Stomach (tissue), 9 donors: ENCODE measurements around the gene NDFIP1. TPM values are rescaled to one million over a fixed set of nuclear protein-coding genes. Genes with fewer than 3 reads are reported as not detected.
A peak's percentile ranks its signal among the peaks of the same experiment; 100 is the strongest.
"Not testable (repeated sequence)": the region's sequence is repeated elsewhere in the genome, so short reads cannot be mapped to it uniquely, and the experiment has no call there.

Source experiments
- DNase-seq, 2 donors: peaks; one replicate each; pipeline versions ENCODE4 v3.0.0 to v3.0.0-alpha.2; 2013 to 2019
- H3K27ac ChIP-seq, 5 donors: fragments of 200-600 bp in 4 of 5; sonication (generic) in 4 of 5; one replicate each; pipeline ENCODE4 v1.5.1; 2013 to 2019; ENCODE audit warnings: mild to moderate bottlenecking in 1 of 5, moderate library complexity in 1 of 5
- H3K27me3 ChIP-seq, 3 donors: fragments of 200-600 bp; sonication (generic); one replicate each; pipeline ENCODE4 v1.5.1; 2017 to 2019; ENCODE audit warnings: mixed run types in 1 of 3
- H3K36me3 ChIP-seq, 4 donors: fragments of 200-600 bp; sonication (generic); 1 replicate in 3 of 4; 2 replicates in 1 of 4; pipeline ENCODE4 v1.5.1; 2016 to 2019
- H3K4me1 ChIP-seq, 4 donors: fragments of 200-600 bp; sonication (generic); one replicate each; pipeline ENCODE4 v1.5.1; 2016 to 2019
- H3K4me3 ChIP-seq, 4 donors: fragments of 200-600 bp; sonication (generic) in 3 of 4; one replicate each; pipeline ENCODE4 v1.5.1; 2016 to 2019; ENCODE audit warnings: mild to moderate bottlenecking in 1 of 4
- H3K9me3 ChIP-seq, 4 donors: fragments of 200-600 bp; sonication (generic); one replicate each; pipeline ENCODE4 v1.5.1; 2016 to 2019
- CTCF ChIP-seq, 7 experiments: fragments of 450-650 bp in 4 of 7; fragments of 200-600 bp in 3 of 7; sonication (generic) in 3 of 7; IDR thresholded peaks; one replicate each; pipeline ENCODE4 v1.5.1; 2016 to 2019; ENCODE audit warnings: antibody characterized with exemption in 7 of 7, control low read depth in 2 of 7, mild to moderate bottlenecking in 1 of 7
- EP300 ChIP-seq: sonication (generic); formaldehyde crosslinking; IDR thresholded peaks from one replicate; pipeline ENCODE4 v1.6.1; 2017; ENCODE audit warnings: antibody characterized with exemption
- POLR2A ChIP-seq, 4 donors: fragments of 450-650 bp; IDR thresholded peaks; one replicate each; pipeline ENCODE4 v1.6.1; 2016; ENCODE audit warnings: antibody characterized with exemption in 4 of 4, control low read depth in 2 of 4, mild to moderate bottlenecking in 1 of 4, moderate library complexity in 1 of 4
- POLR2AphosphoS5 ChIP-seq, 3 donors: sonication (generic); formaldehyde crosslinking; IDR thresholded peaks; one replicate each; pipeline ENCODE4 v1.6.1; 2016; ENCODE audit warnings: antibody characterized with exemption in 3 of 3
- WGBS, 5 donors: extraction: QIAGEN DNeasy Blood & Tissue Kit in 3 of 5; methylation state at CpG; one replicate each; pipeline versions ENCODE4 v1.1.5 to v1.1.7; 2013 to 2018; 5-methylcytosine and 5-hydroxymethylcytosine counted together
- intact Hi-C: fragments of 100-400 bp; cut with DNase I; formaldehyde crosslinking; loops from one replicate; pipeline ENCODE4 v1.15.1; 2023; ENCODE audit warnings: low total_unique reads
- polyA plus RNA-seq, 3 donors: library from polyadenylated mRNA; stranded (reverse); fragments of 200-250 nt; gene quantifications; one replicate each; pipeline ENCODE4 v1.2.3, GENCODE V29; 2013
- total RNA-seq, 5 donors: library from RNA; depleted of rRNA; stranded (reverse); fragments of >200 nt; gene quantifications; one replicate each; pipeline versions ENCODE4 v1.1.0 to v1.2.3, GENCODE V29; 2014 to 2016
- donor health status: healthy with polysubstance abuse.
- donor health status: Bipolar disorder and iron deficiency.
- donor health status: healthy.

NDFIP1 gene
- total and polyA plus RNA-seq, 8 donors = 20.2 to 123 (median 27.5) TPM

GRCh38 chr5:142183561-142183960, 75.0 kb downstream of the NDFIP1 start:
- DNase-seq = no peak
- H3K27me3 ChIP-seq = no peaks in the 10 kb centered on the region
- no peaks in the 10 kb centered on the region for H3K36me3 ChIP-seq
- no peak overlapping the region for H3K27ac ChIP-seq
- H3K4me1 ChIP-seq = peaks cover 29 to 52% (median 34%) of the 10 kb centered on the region in 4 donors
- no peak for TF ChIP-seq EP300
- no peak for TF ChIP-seq POLR2A (IDR thresholded peaks at IDR 0.05)
- TF ChIP-seq POLR2AphosphoS5 (IDR thresholded peaks at IDR 0.05) = no peak
- TF ChIP-seq CTCF (IDR thresholded peaks at IDR 0.05) = no peak
- WGBS, 5 donors = 89 to 94% (median 91%) methylated on average over 8 of the region's 8 CpGs
- no peak overlapping the region for H3K4me3 ChIP-seq
- intact Hi-C loops = no loop called here
- H3K9me3 ChIP-seq = no peaks in the 10 kb centered on the region

DNA sequence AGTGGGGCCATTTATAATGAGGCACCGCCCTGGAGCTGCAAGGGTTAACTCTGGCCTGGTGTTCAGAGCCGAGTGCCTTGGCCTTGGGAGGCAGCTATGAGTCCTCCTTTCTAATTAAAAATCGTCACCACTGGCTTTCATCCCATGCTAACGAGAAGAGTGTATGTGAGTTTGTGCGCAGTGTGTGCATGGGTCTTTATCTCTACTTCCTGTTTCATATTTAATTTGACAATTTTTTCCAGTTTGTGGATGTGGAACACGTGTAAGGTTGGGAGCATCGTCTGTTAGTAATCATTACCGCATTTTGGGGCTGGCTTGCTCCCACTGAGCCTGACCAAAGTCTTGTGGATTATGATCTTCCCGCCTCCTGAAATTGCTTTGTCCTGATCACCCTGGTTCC, 76.4 kb downstream of the NDFIP1 start:
- 24 to 47% (median 27%) methylated on average over 9 of the region's 9 CpGs for WGBS, 5 donors
- TF ChIP-seq CTCF (IDR thresholded peaks at IDR 0.05) (no peak), EP300 (no peak), POLR2A (IDR thresholded peaks at IDR 0.05) (no peak), POLR2AphosphoS5 (IDR thresholded peaks at IDR 0.05) (no peak)
- Histone ChIP-seq H3K4me1 (peaks cover 29 to 49% (median 32%) of the 10 kb centered on the region in 4 donors), H3K4me3 (no peak overlapping the region), H3K36me3 (no peaks in the 10 kb centered on the region), H3K27me3 (no peaks in the 10 kb centered on the region), H3K9me3 (no peaks in the 10 kb centered on the region), H3K27ac (peak overlapping the region; percentile 1 to 82 (median 70))
- intact Hi-C loops = no loop called here
- peak in 1 of 2 donors; percentile 59 for DNase-seq

GRCh38 chr5:142186514-142186856, 77.9 kb downstream of the NDFIP1 start:
- no peaks in the 10 kb centered on the region for H3K36me3 ChIP-seq
- no peaks in the 10 kb centered on the region for H3K27me3 ChIP-seq
- TF ChIP-seq EP300 (no peak), CTCF (IDR thresholded peaks at IDR 0.05) (no peak), POLR2AphosphoS5 (IDR thresholded peaks at IDR 0.05) (no peak), POLR2A (IDR thresholded peaks at IDR 0.05) (no peak)
- H3K9me3 ChIP-seq = no peaks in the 10 kb centered on the region
- peak overlapping the region; percentile 66 to 82 (median 71) for H3K27ac ChIP-seq
- no peak for DNase-seq
- peaks cover 25 to 36% (median 30%) of the 10 kb centered on the region in 4 donors for H3K4me1 ChIP-seq
- intact Hi-C loops = no loop called here
- no peak overlapping the region for H3K4me3 ChIP-seq

GRCh38 chr5:142186857-142187594, 78.4 kb downstream of the NDFIP1 start:
- DNase-seq = peak; percentile 43 to 73
- no peaks in the 10 kb centered on the region for H3K27me3 ChIP-seq
- intact Hi-C loops = no loop called here
- H3K9me3 ChIP-seq = no peaks in the 10 kb centered on the region
- H3K27ac ChIP-seq = peak overlapping the region; percentile 66 to 82 (median 71)
- 11 to 34% (median 23%) methylated on average over 3 to 11 of the region's 11 CpGs for WGBS, 5 donors
- peaks cover 28 to 35% (median 30%) of the 10 kb centered on the region in 4 donors for H3K4me1 ChIP-seq
- TF ChIP-seq POLR2AphosphoS5 (IDR thresholded peaks at IDR 0.05) (peak in 2 of 3 donors; percentile 8 to 47), EP300 (no peak)
- H3K36me3 ChIP-seq = no peaks in the 10 kb centered on the region
- H3K4me3 ChIP-seq = no peak overlapping the region

GRCh38 chr5:142188691-142189090, 80.1 kb downstream of the NDFIP1 start:
- DNase-seq, H3K4me3 ChIP-seq, H3K27me3 ChIP-seq, intact Hi-C loops, H3K9me3 ChIP-seq, H3K36me3 ChIP-seq, H3K27ac ChIP-seq: not testable (repeated sequence)
- H3K4me1 ChIP-seq = peaks cover 29 to 35% (median 32%) of the 10 kb centered on the region in 4 donors
- 85 to 92% (median 90%) methylated on average over 6 of the region's 6 CpGs for WGBS, 5 donors
